Hematopoietic multipotent progenitor cell treated with erythropoietin and hydrocortisone succinate and interleukin-3 and kit ligand, for 4 days (in vitro differentiated cells): ENCODE results near the gene ESRRG.

Experiments used
- DNase-seq: peaks from one replicate; pipeline ENCODE4 v3.0.0-alpha.2; 2015

Gene ESRRG

DNA sequence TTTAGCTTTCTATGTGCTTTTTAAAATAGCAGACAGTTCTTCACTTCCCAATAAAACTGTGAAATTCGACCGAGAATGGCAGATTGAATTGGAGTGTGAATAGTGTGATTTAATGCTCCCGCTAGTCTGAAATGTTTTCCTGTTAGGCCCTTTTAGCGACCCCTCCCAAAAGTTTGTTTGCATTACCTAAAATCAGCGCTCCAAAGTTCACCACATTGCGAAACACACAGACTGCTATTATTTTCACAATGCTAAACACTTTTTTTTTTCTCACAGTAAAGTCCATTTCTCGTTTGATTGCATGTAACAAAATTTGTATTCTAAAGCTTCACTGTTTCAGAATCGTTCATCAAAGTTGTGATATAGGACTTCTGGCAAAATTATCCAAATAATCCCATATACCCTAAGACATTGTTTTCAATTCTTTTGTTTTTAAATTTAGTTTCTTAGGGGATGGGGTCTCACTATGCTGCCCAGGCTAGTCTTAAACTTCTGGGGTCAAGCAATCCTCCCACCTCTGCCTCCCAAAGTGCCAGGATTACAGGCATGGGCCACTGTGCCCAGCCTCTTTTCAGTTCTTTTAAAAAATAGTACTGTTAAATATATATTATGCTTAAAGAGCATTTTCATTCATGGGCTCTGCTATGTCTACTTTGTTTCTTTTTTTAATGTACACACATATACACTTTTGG is 223.5 kb downstream of the ESRRG start:
- DNase-seq, result no peak

GRCh38 chr1:216498277-216498676 is 225.0 kb downstream of the ESRRG start:
- DNase-seq, result no peak

- no peak for DNase-seq
Observed at GRCh38 chr1:216485042-216485441, 238.2 kb downstream of the ESRRG start.

DNA sequence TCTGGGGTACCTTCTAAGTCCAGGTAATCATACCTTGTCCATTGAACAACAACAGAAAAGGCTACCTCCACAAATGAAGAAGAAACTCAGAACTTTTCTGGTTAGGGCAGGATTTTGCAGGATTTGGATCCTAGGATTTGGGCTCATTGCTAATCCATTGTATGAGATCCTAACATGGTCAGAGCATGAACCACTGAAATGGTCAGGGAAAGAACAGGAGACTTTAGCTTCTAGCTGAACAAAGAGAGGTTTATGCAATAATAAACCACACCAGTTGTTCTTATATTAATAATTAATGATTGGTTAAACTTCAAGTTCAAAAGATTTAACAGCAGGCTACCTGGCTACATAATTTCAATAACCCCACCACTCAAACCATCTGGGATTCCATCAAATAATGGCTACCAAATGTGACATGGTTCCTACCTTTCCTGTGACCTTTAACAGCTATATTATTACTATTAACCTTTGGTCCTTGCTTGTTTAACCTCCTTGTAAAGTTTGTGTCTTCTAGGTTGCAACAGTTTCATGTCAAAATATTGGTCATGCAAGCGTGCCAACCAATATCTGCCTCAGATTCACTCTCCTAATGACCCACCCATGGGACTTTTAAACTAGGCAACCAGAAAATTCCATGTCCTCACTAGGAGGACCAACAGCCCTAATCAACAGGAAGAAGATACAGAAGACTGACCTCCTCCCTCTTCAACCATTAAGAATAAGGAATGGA is 239.4 kb downstream of the ESRRG start:
- no peak for DNase-seq

DNA sequence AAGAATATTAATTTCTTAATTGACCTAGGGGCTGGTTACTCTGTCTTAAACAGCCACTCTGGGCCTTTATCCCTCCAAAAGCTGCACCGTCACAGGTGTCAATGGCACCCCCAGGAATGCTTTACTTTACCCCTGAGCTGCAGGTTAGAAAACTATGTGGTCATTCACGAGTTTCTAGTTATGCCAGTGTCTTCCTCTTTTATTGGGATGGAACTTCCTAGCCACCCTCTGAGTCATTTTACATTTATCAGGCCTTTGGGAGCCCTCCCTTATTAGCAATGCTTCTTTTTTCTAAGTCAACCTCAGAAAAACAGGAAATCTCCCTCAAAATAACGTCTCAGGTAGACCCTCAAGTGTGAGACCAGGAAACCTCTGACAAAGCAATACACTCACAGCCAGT is 240.6 kb downstream of the ESRRG start:
- no peak for DNase-seq

- DNase-seq, result no peak
Observed at GRCh38 chr1:216478238-216478637, 245.0 kb downstream of the ESRRG start.

DNA sequence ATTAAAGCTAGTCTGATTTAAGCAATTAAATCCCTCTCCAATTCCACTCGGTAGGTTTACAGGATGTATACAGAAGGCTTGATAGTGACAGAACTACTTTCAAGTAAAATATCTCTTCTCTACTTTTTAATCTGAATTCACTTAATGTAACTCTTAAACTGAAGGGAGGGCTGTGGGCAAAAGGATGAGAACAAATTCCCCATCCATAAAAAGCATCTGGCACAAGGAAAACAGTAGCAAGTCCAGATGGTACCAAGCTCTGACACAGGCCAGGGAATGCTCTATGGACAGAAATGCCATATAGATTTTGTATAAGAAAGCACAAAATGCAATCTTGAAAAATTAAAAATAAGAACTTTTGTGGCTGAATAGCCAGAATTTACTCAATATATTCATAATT is 246.9 kb downstream of the ESRRG start:
- DNase-seq, result no peak

DNA sequence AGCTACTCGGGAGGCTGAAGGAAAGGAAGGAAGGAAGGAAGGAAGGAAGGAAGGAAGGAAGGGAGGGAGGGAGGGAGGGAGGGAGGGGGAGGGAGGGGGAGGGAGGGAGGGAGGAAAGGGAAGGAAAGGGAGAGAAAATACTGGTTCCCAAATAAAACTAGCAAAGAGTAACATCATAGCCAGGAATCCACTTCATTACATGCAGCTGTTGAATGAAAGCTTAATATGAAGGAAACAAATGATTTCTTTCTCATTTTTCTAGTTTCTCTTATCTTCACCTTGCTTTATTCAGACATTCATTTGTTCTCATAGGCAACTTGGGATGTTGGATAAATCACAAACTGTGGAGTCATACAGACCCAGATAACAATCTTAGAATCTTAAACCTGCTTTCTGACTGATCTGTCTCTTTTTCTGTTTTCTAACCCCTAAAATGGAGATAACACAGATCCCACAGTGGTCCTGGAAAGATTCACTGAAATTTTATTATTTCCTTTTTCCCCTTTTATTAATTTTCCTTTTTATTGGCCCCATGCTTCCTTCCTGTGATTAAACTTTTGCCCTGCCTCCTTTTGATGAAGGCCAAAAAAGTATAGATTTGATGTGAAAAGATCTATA is 247.5 kb downstream of the ESRRG start:
- DNase-seq, result no peak

DNA sequence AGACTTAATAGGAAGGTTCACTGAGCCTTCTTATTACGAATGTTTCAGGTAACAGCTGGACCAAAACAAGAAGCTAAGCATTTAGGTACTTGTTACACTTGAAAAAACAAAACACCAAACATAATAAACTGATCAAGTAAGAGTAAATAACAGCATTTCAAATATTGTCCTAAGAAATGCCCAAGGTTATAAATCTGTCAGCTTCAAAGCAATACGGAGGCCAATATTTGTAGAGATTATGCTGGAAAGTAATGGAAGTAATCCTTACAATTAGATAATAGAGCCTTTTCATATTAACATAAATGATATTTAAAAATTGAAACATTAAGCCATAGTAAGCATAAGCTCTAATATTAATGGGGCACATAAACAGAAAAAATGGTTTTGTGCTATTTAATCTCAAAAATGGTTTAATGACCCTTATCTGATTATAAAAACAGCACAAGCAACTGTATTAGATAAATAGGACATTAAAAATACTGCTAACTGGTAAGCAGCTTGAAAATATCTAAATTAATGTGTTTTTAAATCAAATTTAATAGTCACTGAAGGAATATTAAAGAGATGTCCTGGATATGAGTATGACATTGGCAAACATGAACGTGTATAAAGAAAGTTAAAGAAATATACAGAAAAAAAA is 256.9 kb downstream of the ESRRG start:
- DNase-seq, result no peak

DNA sequence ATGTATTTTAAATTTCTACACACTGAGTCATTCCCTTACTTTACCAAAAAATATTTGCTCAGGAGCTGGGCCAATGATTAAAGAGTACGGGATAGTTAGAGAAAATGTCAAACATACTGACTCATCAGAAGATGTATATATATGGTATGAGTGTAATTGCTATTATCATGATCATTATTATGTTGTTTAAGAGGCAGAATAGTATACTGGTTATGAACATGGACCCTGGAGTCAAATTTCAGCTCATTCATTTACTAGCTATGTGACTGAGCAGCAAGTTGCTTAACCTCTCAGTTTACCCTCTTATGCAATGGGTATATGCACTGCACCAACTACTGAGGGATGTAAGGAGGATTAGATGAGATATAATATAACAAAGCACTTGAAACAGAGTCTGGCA is 258.7 kb downstream of the ESRRG start:
- DNase-seq, result no peak

- DNase-seq, result no peak
Observed at GRCh38 chr1:216462066-216462775, 261.0 kb downstream of the ESRRG start.

GRCh38 chr1:216461466-216461865 is 261.8 kb downstream of the ESRRG start:
- no peak for DNase-seq

GRCh38 chr1:216459651-216460207 is 263.5 kb downstream of the ESRRG start:
- DNase-seq, result no peak

DNA sequence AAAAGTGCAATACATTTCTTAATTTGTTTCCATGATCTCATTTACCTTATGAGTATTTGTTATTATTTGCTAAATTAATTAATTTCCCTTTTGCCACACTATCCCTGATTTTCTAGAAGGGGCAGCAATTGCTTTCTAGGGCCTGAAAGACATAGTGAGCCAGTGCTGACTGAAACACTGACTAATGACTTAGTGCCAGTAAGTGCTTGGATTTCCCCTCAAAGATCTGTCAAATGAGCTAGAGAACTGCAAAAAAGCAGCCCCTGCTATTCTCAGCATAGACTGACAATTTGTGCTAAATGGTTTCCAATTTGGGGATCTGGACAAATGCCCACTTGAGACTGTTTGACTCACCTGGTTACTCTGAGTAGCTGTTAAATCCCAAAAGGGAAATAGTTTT is 264.4 kb downstream of the ESRRG start:
- no peak for DNase-seq

GRCh38 chr1:216457356-216457755 is 265.9 kb downstream of the ESRRG start:
- DNase-seq, result no peak

DNA sequence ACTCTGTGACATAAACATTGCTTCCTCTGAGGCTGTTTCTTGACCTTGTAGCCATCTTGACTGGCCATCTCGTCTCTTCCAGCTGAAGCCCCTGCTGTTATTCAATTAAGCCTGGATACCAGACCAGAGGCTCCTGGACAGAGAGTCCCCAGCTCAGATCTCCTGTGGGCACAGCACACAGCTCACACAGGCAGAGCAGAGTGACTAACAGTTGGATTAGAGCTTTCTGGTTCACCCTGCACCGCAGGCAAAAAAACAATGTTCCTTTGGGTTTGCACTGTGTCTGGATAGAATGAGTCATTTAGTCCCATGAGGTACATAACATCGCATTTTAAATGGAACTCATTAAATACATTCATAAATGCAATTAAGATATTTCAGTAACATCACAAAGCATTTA is 266.5 kb downstream of the ESRRG start:
- no peak for DNase-seq

- DNase-seq, result no peak
Observed at GRCh38 chr1:216453777-216454176, 269.5 kb downstream of the ESRRG start.
